GM19099 (cell line): ENCODE measurements around the gene VWA2.

Experiments
- POLR2A ChIP-seq: IDR thresholded peaks from 3 replicates; pipeline ENCODE4 v1.6.1; 2011; ENCODE audit warnings: low read depth; ENCODE audit not compliant: insufficient read length; ENCODE audit errors: extremely low read depth

The VWA2 gene

DNA sequence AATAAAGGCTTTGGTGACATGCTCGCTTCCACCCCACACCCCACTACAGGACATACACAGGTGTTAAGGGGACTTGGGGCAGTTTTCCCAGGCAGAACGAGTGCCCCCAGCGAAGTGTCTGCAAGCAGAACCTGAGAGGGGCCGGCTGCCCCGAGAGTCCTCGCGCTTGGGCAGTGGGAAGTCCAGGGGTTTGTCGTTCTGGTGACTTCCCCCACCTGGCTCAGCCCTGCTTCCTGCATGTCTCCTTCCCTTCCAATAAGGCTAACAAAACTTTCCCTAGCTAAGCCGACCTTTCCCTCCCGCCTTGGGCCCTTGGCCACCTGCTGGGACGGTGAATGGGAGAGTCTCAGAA lies 916 bp downstream of the VWA2 start:
- TF ChIP-seq POLR2A = no peak

DNA sequence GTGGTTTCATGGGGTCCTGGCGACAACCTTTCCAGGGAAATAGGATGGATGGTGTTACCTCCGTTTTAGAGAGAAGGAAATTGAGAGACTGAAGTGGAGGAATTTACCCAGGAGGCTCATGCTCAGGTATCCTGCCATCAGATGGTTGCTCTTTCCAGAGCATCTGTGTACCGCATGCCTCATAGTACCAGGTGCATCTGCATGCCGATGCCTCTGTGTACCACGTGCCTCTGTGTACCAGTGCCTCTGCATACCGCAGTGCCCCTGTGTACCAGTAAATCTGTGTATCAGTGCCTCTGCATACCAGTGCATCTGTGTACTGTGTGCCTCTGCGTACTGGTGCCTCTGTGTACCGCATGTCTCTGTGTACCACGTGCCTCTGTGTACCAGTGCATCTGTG lies 3.2 kb downstream of the VWA2 start:
- TF ChIP-seq POLR2A = no peak

DNA sequence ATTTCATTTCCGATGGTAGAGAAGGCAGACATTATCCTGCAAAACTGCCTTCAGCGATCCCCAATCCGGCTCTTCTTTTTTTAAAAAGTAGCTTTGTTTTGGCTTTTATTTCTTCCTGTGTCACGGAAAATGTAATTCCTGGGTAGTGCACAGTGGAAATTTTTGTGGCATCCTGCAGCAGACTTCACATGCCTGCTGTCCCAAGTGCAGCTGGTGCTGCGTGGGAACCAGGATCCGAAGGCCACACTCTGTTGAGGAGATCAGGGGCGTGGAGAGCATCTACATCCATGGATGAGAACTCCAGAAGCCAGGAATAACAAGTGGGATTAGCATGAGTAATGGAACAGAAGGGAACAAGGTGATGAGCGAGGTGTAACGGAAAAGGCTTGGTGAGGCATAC lies 4.6 kb downstream of the VWA2 start:
- no peak for TF ChIP-seq POLR2A

DNA sequence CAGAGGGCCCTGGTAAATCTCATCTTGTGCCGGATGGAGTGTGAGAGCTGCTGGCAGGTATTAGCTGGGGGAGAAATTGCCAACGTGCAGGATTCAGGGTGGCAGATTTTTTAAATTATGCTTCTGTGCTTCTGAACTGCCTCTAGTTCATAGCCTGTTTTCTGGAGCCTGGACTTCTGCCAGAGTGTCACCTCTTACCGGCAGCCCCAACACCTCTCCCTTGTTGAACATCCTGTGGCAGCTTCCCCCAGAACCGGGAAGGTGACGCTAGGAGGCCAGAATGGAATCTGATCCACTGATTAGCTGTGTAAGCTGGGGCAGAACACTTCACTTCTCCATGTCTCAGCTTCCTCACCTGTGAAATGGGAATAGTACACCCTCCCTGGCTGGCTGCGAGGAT lies 5.1 kb downstream of the VWA2 start:
- no peak for TF ChIP-seq POLR2A

DNA sequence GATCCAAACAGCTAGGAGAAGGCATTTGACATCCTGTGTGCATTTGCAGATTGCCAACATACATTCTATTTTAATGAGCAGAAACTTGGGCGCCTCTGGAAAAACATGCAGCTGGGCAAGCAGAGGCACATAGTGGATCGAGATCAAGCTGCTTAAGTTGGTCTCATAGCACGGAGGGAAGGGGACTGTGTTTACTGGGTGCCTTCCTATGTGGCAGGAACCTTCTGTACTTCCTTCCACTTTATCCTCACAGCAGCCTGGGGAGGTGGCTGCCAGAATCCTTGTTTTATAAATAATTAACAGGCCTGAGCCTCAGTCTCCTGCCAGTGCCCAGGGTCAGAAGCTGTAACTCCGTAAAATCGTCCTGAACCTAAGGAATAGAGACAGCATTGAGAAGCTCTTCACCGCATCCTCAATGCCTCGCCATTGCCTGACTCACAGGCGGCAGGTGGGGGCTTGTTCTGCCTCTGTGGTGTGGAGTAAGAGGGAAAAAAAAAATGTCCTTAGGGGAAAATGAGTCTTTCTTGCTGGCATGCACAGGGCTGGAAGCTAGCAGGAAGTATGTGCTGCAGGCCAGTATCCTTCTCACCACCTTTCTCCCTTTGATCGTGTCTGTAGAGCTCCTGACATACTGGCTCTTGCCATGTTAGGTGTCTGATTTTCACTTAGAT lies 6.2 kb downstream of the VWA2 start:
- TF ChIP-seq POLR2A = no peak

DNA sequence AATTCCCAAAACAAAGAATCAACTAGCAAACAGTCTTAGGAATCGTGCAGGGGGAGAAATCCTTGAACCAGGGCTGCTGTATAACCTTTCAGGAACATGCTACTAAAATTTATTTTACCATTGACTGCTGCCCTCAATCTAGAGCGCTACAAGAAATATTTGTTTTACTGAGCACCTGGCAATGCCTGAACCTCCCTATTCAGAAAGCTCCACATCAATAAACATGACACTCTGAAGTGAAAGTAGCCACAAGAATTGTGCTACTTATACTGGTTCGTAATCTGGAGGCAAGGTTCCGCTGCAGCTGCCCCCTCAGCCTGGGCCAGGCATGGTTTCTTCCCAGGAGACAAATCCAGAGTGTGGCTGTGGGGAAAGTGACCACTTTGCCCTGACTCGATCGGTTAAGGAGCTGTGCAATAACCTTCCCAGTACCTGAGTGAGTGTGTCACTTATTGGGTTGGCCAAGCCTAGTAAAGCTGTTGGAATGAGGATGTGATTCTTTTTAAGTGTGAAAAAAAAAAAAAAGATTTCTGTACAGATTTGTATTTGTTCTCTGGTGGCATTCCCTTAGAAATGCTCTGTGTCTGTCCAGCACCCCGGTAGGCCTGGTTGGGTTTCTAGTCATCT lies 7.7 kb downstream of the VWA2 start:
- no peak for TF ChIP-seq POLR2A

DNA sequence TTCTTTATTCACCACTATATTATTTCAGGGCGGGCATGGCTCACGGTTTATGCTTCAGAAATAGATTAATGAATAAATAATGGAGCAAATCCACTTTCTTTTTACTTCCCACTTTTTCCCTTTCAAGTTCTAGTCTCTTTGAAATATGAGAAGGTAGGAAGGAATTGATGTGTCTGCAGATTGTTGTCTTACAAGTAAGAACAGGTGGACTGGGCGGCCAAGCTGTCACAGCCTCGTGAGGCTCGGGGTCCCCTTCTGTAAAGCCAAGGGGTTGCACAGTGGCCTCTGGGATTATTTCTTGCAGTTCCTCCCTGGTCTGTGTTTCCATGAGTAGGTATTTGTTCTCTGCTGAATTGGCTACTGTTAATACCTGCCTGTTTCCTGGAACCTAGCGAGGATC lies 11.2 kb downstream of the VWA2 start:
- TF ChIP-seq POLR2A = no peak

DNA sequence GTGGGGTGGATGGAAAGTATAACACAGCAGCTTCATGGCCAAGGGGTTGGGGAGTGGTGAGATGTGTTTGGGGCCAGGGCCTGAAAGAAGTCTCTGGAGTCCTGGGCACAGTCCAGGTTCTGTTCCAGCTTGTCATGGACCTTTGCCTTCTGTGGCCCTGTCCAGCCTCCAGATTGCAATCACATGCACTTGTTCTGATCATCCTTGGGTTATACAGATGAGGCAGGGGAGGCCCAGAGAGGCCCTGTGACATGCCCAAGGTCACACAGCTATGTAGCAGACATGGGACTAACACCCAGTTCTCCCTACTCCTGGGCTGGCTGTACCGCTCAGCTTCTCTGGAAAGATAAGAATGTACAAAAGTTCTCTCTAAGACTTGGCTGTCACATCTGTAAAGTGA lies 11.7 kb downstream of the VWA2 start:
- no peak for TF ChIP-seq POLR2A

DNA sequence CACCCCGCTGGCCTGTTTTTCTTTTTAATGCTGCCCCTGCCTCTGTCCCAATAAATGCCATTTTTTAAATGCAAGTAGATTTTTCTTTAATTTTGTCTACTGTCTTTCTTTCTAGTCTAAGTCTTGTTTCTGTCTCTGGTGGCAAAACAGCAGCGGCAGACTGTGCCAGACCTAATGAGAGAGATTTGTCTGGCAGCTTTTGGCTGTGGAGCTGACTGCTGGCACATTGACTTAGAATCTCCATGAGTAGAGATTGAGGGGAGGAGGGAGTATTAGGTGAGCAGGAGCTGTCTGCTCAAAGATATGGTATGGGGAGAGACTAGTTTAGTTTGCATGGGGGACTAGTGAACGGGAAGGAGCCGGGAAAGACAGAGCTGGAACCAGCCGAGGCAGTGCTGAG lies 13.0 kb downstream of the VWA2 start:
- TF ChIP-seq POLR2A = no peak

DNA sequence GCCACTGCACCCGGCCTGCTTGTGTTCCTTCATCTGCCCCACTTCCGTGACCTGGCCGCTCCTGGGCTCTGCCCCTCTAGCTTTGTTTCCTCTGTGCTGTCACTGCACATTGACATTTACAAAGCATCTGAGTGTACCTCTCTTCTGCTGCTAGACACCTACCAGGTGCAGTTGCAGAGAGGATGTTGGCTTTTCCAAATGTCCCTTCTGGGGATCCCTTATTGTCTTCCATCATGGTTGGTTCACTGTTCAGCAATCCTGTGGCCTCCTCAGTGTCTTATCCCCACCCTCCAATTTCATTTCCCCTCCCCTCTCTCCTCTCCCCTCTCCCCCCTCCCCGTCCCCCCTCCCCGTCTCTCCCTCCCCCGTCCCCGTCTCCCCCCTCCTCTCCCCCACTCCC lies 13.8 kb downstream of the VWA2 start:
- TF ChIP-seq POLR2A = no peak

DNA sequence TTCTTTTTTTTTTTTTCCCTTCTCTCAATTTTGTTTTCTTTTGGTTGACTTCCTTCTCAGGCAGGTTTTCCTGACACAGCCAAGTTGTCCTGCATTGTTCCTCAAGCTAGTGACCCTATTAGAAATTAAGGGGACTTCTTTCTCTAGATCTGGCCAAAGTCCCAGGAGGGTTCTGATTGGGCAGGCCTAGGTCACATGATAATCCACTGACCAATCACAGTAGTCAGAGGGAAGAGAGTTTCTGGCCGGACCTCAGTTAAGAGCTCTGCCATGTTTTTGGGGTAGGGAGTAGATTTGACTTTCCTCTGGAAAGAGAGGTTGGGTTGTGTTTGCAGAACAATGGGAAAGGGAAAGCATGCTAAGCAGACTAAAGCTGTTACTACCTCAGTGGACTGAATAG lies 16.2 kb downstream of the VWA2 start:
- TF ChIP-seq POLR2A = no peak

DNA sequence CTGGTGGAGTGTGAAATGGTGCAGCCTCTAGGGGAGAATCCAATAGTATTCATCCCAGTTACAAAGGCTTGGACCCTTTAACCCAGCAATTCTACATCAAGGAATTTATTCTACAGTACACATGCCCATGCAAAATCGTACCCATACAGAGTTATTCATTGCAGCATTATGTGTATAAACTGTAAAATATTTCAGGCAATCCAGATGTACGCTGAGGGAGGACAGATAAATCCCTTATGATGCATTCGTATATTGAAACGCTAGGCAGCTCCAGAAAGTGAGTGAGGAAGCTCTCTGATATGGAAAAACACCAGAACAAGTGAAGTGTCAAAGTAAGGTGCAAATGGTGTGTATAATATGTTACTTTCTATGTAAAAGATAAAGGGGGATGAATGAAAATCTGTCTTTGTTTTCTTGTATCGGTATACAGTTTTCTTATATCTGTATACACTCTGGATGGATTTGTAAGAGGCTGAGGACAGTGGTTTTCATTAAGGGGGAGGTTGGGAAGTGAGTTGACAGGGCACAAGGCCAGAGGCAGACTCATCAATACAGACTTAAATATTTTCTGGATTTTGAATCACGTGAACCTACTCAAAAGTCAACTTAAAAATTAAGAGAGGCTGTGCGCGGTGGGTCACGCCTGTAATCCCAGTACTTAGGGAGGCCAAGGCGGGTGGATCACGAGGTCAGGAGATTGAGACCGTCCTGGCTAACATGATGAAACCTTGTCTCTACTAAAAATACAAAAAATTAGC lies 17.1 kb downstream of the VWA2 start:
- no peak for TF ChIP-seq POLR2A

DNA sequence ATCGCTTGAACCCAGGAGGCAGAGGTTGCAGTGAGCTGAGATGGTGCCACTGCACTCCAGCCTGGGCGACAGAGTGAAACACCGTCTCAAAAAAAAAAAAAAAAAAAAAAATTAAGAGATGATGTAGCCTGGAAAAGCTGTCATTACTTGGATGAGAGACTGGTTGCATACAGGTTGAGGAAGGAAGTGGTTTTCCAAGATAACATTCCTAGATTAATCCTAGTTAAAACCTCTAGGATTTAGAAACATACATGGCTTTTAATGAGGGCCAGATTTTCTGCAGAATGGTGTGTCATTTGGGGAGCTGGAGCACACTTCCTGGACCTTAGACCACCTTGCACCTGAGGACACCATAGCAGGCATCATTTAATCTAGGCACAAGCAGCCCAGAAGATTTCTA lies 17.8 kb downstream of the VWA2 start:
- no peak for TF ChIP-seq POLR2A

DNA sequence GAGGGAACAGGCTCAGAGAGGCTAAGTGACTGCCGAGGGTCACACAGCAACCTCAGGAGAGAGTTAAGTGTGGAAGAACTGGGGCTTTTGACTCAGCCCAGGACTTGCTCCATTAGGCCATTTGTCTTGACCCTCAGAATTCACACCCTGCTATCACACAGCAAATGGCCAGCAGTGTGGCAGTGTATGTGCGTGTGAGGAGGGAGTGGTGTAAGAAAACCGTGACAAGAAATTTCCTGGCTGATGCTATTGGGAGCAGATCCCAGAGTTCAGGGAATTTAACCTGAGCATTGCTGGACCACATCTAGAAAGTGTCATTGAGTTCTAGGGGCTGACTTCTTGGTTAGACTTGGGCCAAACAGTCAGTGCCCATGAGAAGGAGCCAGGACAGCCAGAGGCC lies 18.4 kb downstream of the VWA2 start:
- TF ChIP-seq POLR2A = no peak

DNA sequence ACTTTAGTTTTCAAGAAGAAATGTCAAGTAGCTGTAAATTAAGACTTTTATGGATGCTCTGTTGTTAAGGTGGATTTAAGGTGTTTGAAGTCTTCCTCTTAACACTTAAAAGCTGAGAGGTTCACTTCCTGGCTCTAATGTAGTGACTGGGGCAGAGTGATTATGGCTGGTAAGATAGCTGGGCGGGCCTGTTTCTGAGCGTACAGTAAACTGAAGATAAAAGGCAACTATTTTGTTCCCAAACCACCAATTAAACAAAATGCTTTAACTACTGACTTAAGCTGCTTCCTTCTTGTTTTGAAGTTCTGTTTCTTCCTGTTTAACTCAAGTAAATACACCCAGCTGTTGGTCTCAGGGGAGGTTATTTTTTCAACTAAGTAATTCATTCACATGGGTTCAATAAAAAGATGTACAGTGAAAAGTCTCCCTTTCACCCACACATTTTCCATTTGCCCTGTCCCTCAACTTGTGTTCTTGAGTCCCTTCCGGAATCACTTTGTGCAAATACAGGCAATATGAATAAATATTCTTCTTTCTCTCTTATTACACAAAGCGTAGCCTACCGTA lies 19.3 kb downstream of the VWA2 start:
- TF ChIP-seq POLR2A = no peak

DNA sequence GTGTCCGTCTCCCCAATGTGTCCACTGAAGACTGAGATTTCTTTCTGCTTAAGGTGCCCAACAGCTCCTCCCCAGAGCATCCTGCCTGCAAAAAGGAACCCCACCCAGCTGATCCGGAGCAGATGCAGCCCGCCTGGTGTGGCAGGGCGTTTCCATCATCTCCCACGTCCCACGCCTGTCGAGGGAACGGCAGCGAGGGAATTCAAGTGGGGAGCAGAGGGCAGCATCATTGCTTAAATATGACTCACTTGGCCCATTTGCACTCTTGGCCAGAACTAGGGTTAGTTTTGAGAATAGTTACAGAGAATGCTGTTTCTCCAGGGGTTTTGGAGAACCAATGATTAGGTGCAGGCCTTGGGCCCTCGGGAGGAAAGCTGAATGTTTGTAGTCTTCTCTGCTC lies 20.8 kb downstream of the VWA2 start:
- TF ChIP-seq POLR2A = no peak
